ENCODE results near the gene FSTL4. TPM values are rescaled to one million over a fixed set of nuclear protein-coding genes. Genes with fewer than 3 reads are reported as not detected.

FSTL4 gene
- total RNA-seq, 2 donors from 2014 or later: 4.4 to 5.5 TPM

- Mint-ChIP-seq H3K27ac (no peak overlapping the region), H3K27me3 (ENCODE audit: insufficient read depth) (peaks cover 20% of the 10 kb centered on the region), H3K4me3 (no peak overlapping the region), H3K4me1 (peaks cover 22% of the 10 kb centered on the region), H3K9me3 (no peaks in the 10 kb centered on the region), H3K36me3 (ENCODE audit: low read depth) (no peaks in the 10 kb centered on the region)
- Histone ChIP-seq H3K4me3 (ENCODE audit: low read length) (no peak overlapping the region), H3K4me1 (ENCODE audit: control insufficient read depth, insufficient read depth, low read length) (peaks cover 3% of the 10 kb centered on the region), H3K9me3 (ENCODE audit: control insufficient read depth, low read length) (no peaks in the 10 kb centered on the region), H3K36me3 (ENCODE audit: control insufficient read depth, insufficient read depth, low read length) (no peaks in the 10 kb centered on the region), H3K27ac (ENCODE audit: low read depth, low read length) (no peak overlapping the region), H3K9ac (ENCODE audit: extremely low read depth, low read length, poor library complexity, severe bottlenecking) (no peak overlapping the region), H3K27me3 (ENCODE audit: control insufficient read depth, insufficient read depth, low read length, poor library complexity, severe bottlenecking) (peaks cover 29% of the 10 kb centered on the region)
- no peak for DNase-seq
- WGBS, 2 experiments (ENCODE audit: insufficient coverage in 1 of 2, insufficient read length in 1 of 2): 80 to 86% methylated on average over 1 to 5 of the region's 5 CpGs
- no peak for TF ChIP-seq CTCF (conservative IDR thresholded peaks at IDR 0.05)
These were observed 293.1 kb downstream of the FSTL4 start for GRCh38 chr5:133319244-133319643.

DNA sequence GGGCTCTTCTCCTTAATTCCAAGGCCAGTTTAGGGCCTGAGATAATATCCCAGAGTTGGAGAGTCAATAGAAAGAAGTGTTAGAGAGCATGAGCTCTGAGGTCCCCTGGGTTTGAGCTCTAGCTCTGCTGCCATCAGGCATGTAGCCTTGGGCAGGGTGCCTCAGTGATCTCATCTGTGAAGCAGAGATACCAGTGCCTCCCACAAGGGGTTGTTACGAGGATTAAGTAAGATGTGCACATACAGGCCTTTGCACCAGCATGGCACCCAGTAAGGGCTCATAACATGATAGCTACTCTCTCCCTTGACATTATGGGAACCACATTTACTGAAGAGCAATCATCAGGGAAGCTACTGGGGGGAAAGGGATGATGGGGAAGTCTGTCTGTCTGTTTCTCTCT, 294.8 kb downstream of the FSTL4 start:
- H3K9me3 ChIP-seq (ENCODE audit: control insufficient read depth, low read length): no peaks in the 10 kb centered on the region
- Mint-ChIP-seq H3K9me3 (no peaks in the 10 kb centered on the region), H3K4me1 (peaks cover 22% of the 10 kb centered on the region), H3K4me3 (no peak overlapping the region), H3K27me3 (ENCODE audit: insufficient read depth) (peaks cover 23% of the 10 kb centered on the region), H3K36me3 (ENCODE audit: low read depth) (no peaks in the 10 kb centered on the region), H3K27ac (no peak overlapping the region)
- no peaks in the 10 kb centered on the region for H3K36me3 ChIP-seq (ENCODE audit: control insufficient read depth, insufficient read depth, low read length)
- peaks cover 3% of the 10 kb centered on the region for H3K4me1 ChIP-seq (ENCODE audit: control insufficient read depth, insufficient read depth, low read length)
- WGBS, 2 experiments (ENCODE audit: insufficient coverage in 1 of 2, insufficient read length in 1 of 2): 97 to 100% methylated on average over 1 of the region's 1 CpG
- H3K9ac ChIP-seq (ENCODE audit: extremely low read depth, low read length, poor library complexity, severe bottlenecking): no peak overlapping the region
- no peak for DNase-seq
- TF ChIP-seq CTCF (conservative IDR thresholded peaks at IDR 0.05): peak; percentile 42
- no peak overlapping the region for H3K4me3 ChIP-seq (ENCODE audit: low read length)
- H3K27me3 ChIP-seq (ENCODE audit: control insufficient read depth, insufficient read depth, low read length, poor library complexity, severe bottlenecking): peaks cover 29% of the 10 kb centered on the region
- H3K27ac ChIP-seq (ENCODE audit: low read depth, low read length): no peak overlapping the region

DNA sequence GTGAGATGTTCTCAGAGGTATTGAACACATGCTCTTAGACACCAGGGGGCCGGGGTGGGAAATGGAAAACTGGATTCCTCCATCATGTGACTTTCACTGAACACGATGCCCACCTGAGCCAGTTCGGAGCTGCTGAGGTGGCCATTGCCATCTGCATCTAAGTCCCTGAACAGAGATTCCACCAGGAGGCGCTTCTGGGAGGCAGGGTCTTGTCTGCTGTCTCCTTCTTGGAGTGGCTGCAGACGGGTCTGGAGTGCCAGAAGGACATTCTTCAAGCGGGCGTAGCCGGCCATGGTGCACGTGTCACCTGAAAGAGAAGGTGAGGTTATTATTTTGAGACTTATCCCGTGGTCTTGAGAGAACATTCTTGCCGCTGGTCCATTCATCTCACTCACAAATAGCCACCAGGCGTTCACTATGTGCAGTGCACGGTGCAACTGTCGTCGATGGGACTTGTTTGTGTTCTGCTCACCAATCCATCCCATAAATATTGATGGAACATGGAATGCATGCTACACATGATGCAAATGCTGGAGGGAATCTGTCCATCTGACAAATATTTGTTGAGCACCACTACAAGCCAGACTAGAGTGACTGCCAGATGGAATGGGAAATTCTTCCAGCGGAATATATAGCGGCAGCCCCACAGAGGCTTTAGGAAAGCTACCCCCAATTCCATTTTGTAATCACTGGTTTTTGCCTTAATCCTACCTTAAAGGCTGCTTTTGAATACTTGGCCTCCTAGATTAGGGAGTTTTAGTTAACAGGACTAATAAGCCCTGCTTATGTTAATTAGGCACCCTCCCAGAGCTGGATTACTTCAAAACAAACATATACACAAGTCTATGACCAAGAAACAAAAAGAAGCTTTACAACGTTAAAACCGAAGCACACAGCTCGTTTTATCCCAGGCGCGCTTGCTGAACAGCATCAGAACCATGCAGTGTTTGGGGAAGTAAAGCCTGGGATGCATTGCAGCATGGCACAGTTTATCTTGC, 295.7 kb downstream of the FSTL4 start:
- peak; percentile 91 for DNase-seq
- Histone ChIP-seq H3K27me3 (ENCODE audit: control insufficient read depth, insufficient read depth, low read length, poor library complexity, severe bottlenecking) (peaks cover 29% of the 10 kb centered on the region), H3K36me3 (ENCODE audit: control insufficient read depth, insufficient read depth, low read length) (no peaks in the 10 kb centered on the region), H3K4me1 (ENCODE audit: control insufficient read depth, insufficient read depth, low read length) (peaks cover 3% of the 10 kb centered on the region), H3K4me3 (ENCODE audit: low read length) (no peak overlapping the region), H3K9ac (ENCODE audit: extremely low read depth, low read length, poor library complexity, severe bottlenecking) (no peak overlapping the region), H3K9me3 (ENCODE audit: control insufficient read depth, low read length) (no peaks in the 10 kb centered on the region), H3K27ac (ENCODE audit: low read depth, low read length) (no peak overlapping the region)
- WGBS, 2 experiments (ENCODE audit: insufficient coverage in 1 of 2, insufficient read length in 1 of 2): 85 to 92% methylated on average over 15 to 22 of the region's 22 CpGs
- Mint-ChIP-seq H3K4me3 (no peak overlapping the region), H3K36me3 (ENCODE audit: low read depth) (no peaks in the 10 kb centered on the region), H3K27me3 (ENCODE audit: insufficient read depth) (peaks cover 25% of the 10 kb centered on the region), H3K4me1 (peaks cover 22% of the 10 kb centered on the region), H3K27ac (no peak overlapping the region), H3K9me3 (no peaks in the 10 kb centered on the region)
- peak; percentile 83 for TF ChIP-seq CTCF (conservative IDR thresholded peaks at IDR 0.05)
